SK-N-SH (cell line): Measurements from ENCODE around the gene DYNLL1. TPM values are rescaled to one million over a fixed set of nuclear protein-coding genes. Genes with fewer than 3 reads are reported as not detected.
"Not testable (repeated sequence)": the region's sequence is repeated elsewhere in the genome, so short reads cannot be mapped to it uniquely, and the experiment has no call there.

ENCODE experiments used
- CTCF ChIA-PET: fragments of 300-600, 350-600 bp; formaldehyde crosslinking; extraction: SDS; loops from one replicate; lab custom pipeline; 2021; lab: Yijun Ruan, JAX
- POLR2A ChIA-PET: fragments of 350-600 bp; sonication (Branson Sonifier 250); formaldehyde crosslinking; extraction: SDS; loops from one replicate; lab custom pipeline; 2020; ENCODE audit warnings: antibody characterized with exemption, inconsistent platforms; lab: Yijun Ruan, JAX
- DNase-seq: peaks from one replicate; pipeline ENCODE4 v3.0.0; 2012
- H2AFZ ChIP-seq: fragments of 200-600 bp; sonication (generic); 2 replicates; pipeline ENCODE4 v1.8.1; 2016; ENCODE audit warnings: antibody characterized with exemption, mild to moderate bottlenecking, low read depth
- H3F3A ChIP-seq: fragments of 200-600 bp; sonication (generic); replicated peaks from 2 replicates; pipeline ENCODE3; 2016; ENCODE audit warnings: antibody characterized with exemption, mild to moderate bottlenecking; ENCODE audit not compliant: insufficient read depth
- H3K27ac ChIP-seq, 2 experiments: fragments of 200-500 bp in 1 of 2; fragments of 200-600 bp in 1 of 2; sonication (Bioruptor generic) in 1 of 2; sonication (generic), shearing (Covaris generic) in 1 of 2; 2 replicates each; pipeline versions ENCODE4 v1.5.1 to v1.6.1; 2014 to 2016; ENCODE audit warnings: low read depth in 2 of 2, inconsistent platforms in 1 of 2, low read length in 1 of 2, mild to moderate bottlenecking in 1 of 2, mixed read lengths in 1 of 2
- H3K27me3 ChIP-seq: fragments of 200-600 bp; sonication (generic), shearing (Covaris generic); 2 replicates; pipeline ENCODE4 v1.6.1; 2016; ENCODE audit warnings: mixed run types; ENCODE audit not compliant: insufficient read depth
- H3K36me3 ChIP-seq, 2 experiments: fragments of 200-500 bp in 1 of 2; fragments of 200-600 bp in 1 of 2; sonication (Bioruptor generic) in 1 of 2; sonication (generic) in 1 of 2; replicated peaks in 1 of 2; 2 replicates each; pipeline versions ENCODE3 to v1.5.1; 2014 to 2016; ENCODE audit warnings: low read length in 1 of 2, mild to moderate bottlenecking in 1 of 2; ENCODE audit not compliant: insufficient read depth in 2 of 2, control insufficient read depth in 1 of 2
- H3K4me1 ChIP-seq, 2 experiments: fragments of 200-500 bp in 1 of 2; fragments of 200-600 bp in 1 of 2; sonication (Bioruptor generic) in 1 of 2; sonication (generic), shearing (Covaris generic) in 1 of 2; 2 replicates each; pipeline versions ENCODE4 v1.5.1 to v1.6.1; 2014 to 2016; ENCODE audit warnings: low read depth in 1 of 2, low read length in 1 of 2, mixed run types in 1 of 2; ENCODE audit not compliant: insufficient read depth in 2 of 2, control insufficient read depth in 1 of 2
- H3K4me2 ChIP-seq: fragments of 200-600 bp; sonication (generic), shearing (Covaris generic); 2 replicates; pipeline ENCODE4 v1.6.1; 2017; ENCODE audit warnings: mixed run types
- H3K4me3 ChIP-seq, 2 experiments: fragments of 200-500 bp in 1 of 2; fragments of 200-600 bp in 1 of 2; sonication (Bioruptor generic) in 1 of 2; sonication (generic), shearing (Covaris generic) in 1 of 2; 2 replicates each; pipeline versions ENCODE4 v1.5.1 to v1.8.1; 2014 to 2016; ENCODE audit warnings: low read depth in 2 of 2, inconsistent platforms in 1 of 2, low read length in 1 of 2, mild to moderate bottlenecking in 1 of 2, mixed read lengths in 1 of 2, moderate library complexity in 1 of 2
- H3K79me2 ChIP-seq: fragments of 200-600 bp; sonication (generic); 2 replicates; pipeline ENCODE4 v1.8.1; 2017; ENCODE audit warnings: mild to moderate bottlenecking; ENCODE audit not compliant: insufficient read depth
- H3K9ac ChIP-seq: fragments of 200-600 bp; sonication (generic); 2 replicates; pipeline ENCODE4 v1.6.1; 2017; ENCODE audit warnings: mixed run types
- H3K9me2 ChIP-seq: fragments of 200-600 bp; sonication (generic); 2 replicates; pipeline ENCODE4 v1.6.1; 2017; ENCODE audit warnings: mixed run types
- H3K9me3 ChIP-seq: fragments of 200-600 bp; sonication (generic); 2 replicates; pipeline ENCODE4 v1.6.1; 2017; ENCODE audit warnings: mixed run types, mild to moderate bottlenecking, moderate library complexity
- H4K20me1 ChIP-seq: fragments of 200-600 bp; sonication (generic); 2 replicates; pipeline ENCODE4 v1.6.1; 2017; ENCODE audit warnings: mild to moderate bottlenecking, mixed run types; ENCODE audit not compliant: insufficient read depth
- CTCF ChIP-seq: fragments of 200-600 bp; sonication (generic); IDR thresholded peaks from 2 replicates; pipeline ENCODE4 v1.6.1; 2017; ENCODE audit warnings: antibody characterized with exemption, mild to moderate bottlenecking, moderate library complexity
- EP300 ChIP-seq, 2 experiments: IDR thresholded peaks; 2 replicates each; pipeline versions ENCODE4 v1.4.0 to v1.6.1; 2012; ENCODE audit warnings: borderline replicate concordance in 1 of 2, low read depth in 1 of 2, low read length in 1 of 2
- EZH2phosphoT487 ChIP-seq: fragments of 200-600 bp; sonication (generic); IDR thresholded peaks from 2 replicates; pipeline ENCODE4 v1.6.1; 2017; ENCODE audit warnings: low read depth, mixed run types, mild to moderate bottlenecking, antibody characterized with exemption, moderate library complexity, borderline replicate concordance
- FOSL2 ChIP-seq: IDR thresholded peaks from 2 replicates; pipeline ENCODE4 v1.4.0; 2012; ENCODE audit warnings: low read depth, mild to moderate bottlenecking, moderate library complexity, borderline replicate concordance
- GATA2 ChIP-seq: sonication (generic); formaldehyde crosslinking; IDR thresholded peaks from 2 replicates; pipeline ENCODE4 v1.5.0; 2020; ENCODE audit warnings: mild to moderate bottlenecking, missing genetic modification reagents
- MAX ChIP-seq: IDR thresholded peaks from 2 replicates; pipeline ENCODE4 v1.4.0; 2012; ENCODE audit warnings: low read depth
- MEF2A ChIP-seq: IDR thresholded peaks from 2 replicates; pipeline ENCODE4 v1.4.0; 2012; ENCODE audit warnings: low read depth, borderline replicate concordance
- MXI1 ChIP-seq: IDR thresholded peaks from 2 replicates; pipeline ENCODE4 v1.6.1; 2012; ENCODE audit warnings: mild to moderate bottlenecking, low read depth, low read length, improper control_type of control experiment
- NFIC ChIP-seq: IDR thresholded peaks from 2 replicates; pipeline ENCODE4 v1.4.0; 2012; ENCODE audit warnings: borderline replicate concordance
- RAD21 ChIP-seq: IDR thresholded peaks from 2 replicates; pipeline ENCODE4 v1.6.1; 2012; ENCODE audit warnings: mild to moderate bottlenecking, low read length
- SIN3A ChIP-seq: IDR thresholded peaks from 2 replicates; pipeline ENCODE4 v1.6.1; 2012; ENCODE audit warnings: low read depth, mild to moderate bottlenecking, low read length, moderate library complexity, borderline replicate concordance
- USF2 ChIP-seq: fragments of 150-350 bp; IDR thresholded peaks from 2 replicates; pipeline ENCODE4 v1.6.1; 2017; ENCODE audit warnings: antibody characterized with exemption, low read length, low read depth, borderline replicate concordance
- YY1 ChIP-seq: IDR thresholded peaks from 2 replicates; pipeline ENCODE4 v1.4.0; 2012; ENCODE audit warnings: low read depth, mild to moderate bottlenecking
- ZBTB33 ChIP-seq: IDR thresholded peaks from 2 replicates; pipeline ENCODE4 v1.4.0; 2012; ENCODE audit warnings: low read depth, borderline replicate concordance
- WGBS: methylation state at CpG from one replicate; pipeline ENCODE4 v1.1.6; 2017; ENCODE audit warnings: low lambda C conversion rate; 5-methylcytosine and 5-hydroxymethylcytosine counted together
- polyA plus RNA-seq, 3 experiments: library from polyadenylated mRNA; depleted of rRNA; stranded (reverse); fragments of >200 nt; gene quantifications; 2 replicates each; pipeline ENCODE4 v1.2.3, GENCODE V29; 2012

DYNLL1 gene
- polyA plus RNA-seq, 1 of the 3 experiments (the other 2 are of a cell fraction) = 607 TPM

GRCh38 chr12:120452524-120452923 is 43.4 kb upstream of the DYNLL1 start:
- Histone ChIP-seq H3K79me2 (peaks cover 63% of the 10 kb centered on the region), H3K36me3 (peaks cover 23 to 57% of the 10 kb centered on the region in 2 experiments), H3F3A (peaks cover 40% of the 10 kb centered on the region), H4K20me1 (peaks cover 24% of the 10 kb centered on the region)
- H3K4me2 ChIP-seq, H3K9me2 ChIP-seq, POLR2A ChIA-PET, H3K4me3 ChIP-seq, H2AFZ ChIP-seq, H3K9ac ChIP-seq, H3K27me3 ChIP-seq, H3K27ac ChIP-seq, H3K4me1 ChIP-seq, DNase-seq, H3K9me3 ChIP-seq: not testable (repeated sequence)
- 97% methylated on average over 5 of the region's 5 CpGs for WGBS
- CTCF ChIA-PET = interaction anchor here (1.2 to 3.8 kb wide), 7 partner anchors 10 to 150 kb away, joined by 4 to 18 read pairs (median 5); partner anchors contain the start of gene SIRT4

GRCh38 chr12:120453060-120453750 is 42.7 kb upstream of the DYNLL1 start:
- H3F3A ChIP-seq = peaks cover 43% of the 10 kb centered on the region
- H3K9ac ChIP-seq = no peak overlapping the region
- ChIA-PET CTCF (interaction anchor here (0.7 to 3.8 kb wide), 13 partner anchors 8 to 151 kb away, joined by 3 to 18 read pairs (median 4); partner anchors contain the start of gene SIRT4), POLR2A (no interaction called here)
- no peak overlapping the region for H3K27ac ChIP-seq
- no peaks in the 10 kb centered on the region for H3K4me1 ChIP-seq
- no peaks in the 10 kb centered on the region for H3K9me2 ChIP-seq
- H4K20me1 ChIP-seq = peaks cover 24% of the 10 kb centered on the region
- peaks cover 23 to 64% of the 10 kb centered on the region in 2 experiments for H3K36me3 ChIP-seq
- H3K79me2 ChIP-seq = peaks cover 56% of the 10 kb centered on the region
- TF ChIP-seq FOSL2 = no peak
- TF ChIP-seq NFIC = no peak
- TF ChIP-seq RAD21 = no peak
- no peak for TF ChIP-seq USF2
- no peak for TF ChIP-seq YY1
- H3K9me3 ChIP-seq = no peaks in the 10 kb centered on the region
- no peak overlapping the region for H3K4me3 ChIP-seq
- no peaks in the 10 kb centered on the region for H3K27me3 ChIP-seq
- no peak for DNase-seq
- no peak overlapping the region for H2AFZ ChIP-seq
- H3K4me2 ChIP-seq = no peak overlapping the region
- WGBS = 100% methylated on average over 3 of the region's 3 CpGs

GRCh38 chr12:120453977-120454376 is 41.9 kb upstream of the DYNLL1 start:
- peak; percentile 47 for TF ChIP-seq RAD21
- TF ChIP-seq EZH2phosphoT487 = no peak
- TF ChIP-seq MEF2A = no peak
- no peak for TF ChIP-seq GATA2 (CRISPR knock-in tag)
- no peak for TF ChIP-seq SIN3A
- TF ChIP-seq CTCF = peak; percentile 68
- no peak for TF ChIP-seq MAX
- TF ChIP-seq ZBTB33 = no peak
- no peak for TF ChIP-seq MXI1
- TF ChIP-seq EP300 (IDR thresholded peaks at IDR 0.05; ENCODE audit: borderline replicate concordance in 1 of 2, low read depth in 1 of 2, low read length in 1 of 2) = no peak
- peaks cover 28 to 61% of the 10 kb centered on the region in 2 experiments for H3K36me3 ChIP-seq
- ChIA-PET CTCF (interaction anchor here (1.2 to 1.8 kb wide), 6 partner anchors 11 to 152 kb away, joined by 3 to 6 read pairs (median 4); partner anchors contain the start of gene SIRT4), POLR2A (interaction anchor here (1.6 kb wide), 1 partner anchor 42 kb away, joined by 3 read pairs; the partner anchor contains the start of gene DYNLL1)
- H3K4me2 ChIP-seq = no peak overlapping the region
- H3K27me3 ChIP-seq = no peaks in the 10 kb centered on the region
- peaks cover 49% of the 10 kb centered on the region for H3K79me2 ChIP-seq
- H3K9me3 ChIP-seq = no peaks in the 10 kb centered on the region
- H2AFZ ChIP-seq = no peak overlapping the region
- 70% methylated on average over 4 of the region's 4 CpGs for WGBS
- H3F3A ChIP-seq = peaks cover 48% of the 10 kb centered on the region
- H4K20me1 ChIP-seq = peaks cover 24% of the 10 kb centered on the region
- no peaks in the 10 kb centered on the region for H3K4me1 ChIP-seq
- no peaks in the 10 kb centered on the region for H3K9me2 ChIP-seq
- H3K27ac ChIP-seq = no peak overlapping the region
- H3K4me3 ChIP-seq = no peak overlapping the region
- peak; percentile 68 for DNase-seq
- H3K9ac ChIP-seq = no peak overlapping the region
